Nucleus accumbens (tissue), 56 donors: ENCODE data around the gene ELMO3.

ENCODE experiments used
- DNase-seq, 56 donors: peaks; one replicate each; lab custom pipeline; 2025; lab: John Stamatoyannopoulos, UW

The ELMO3 gene

GRCh38 chr16:67250045-67250327 lies 51.1 kb downstream of the ELMO3 start:
- DNase-seq = no peak

- peak in 9 of 56 donors; percentile 16 to 46 (median 35) for DNase-seq
Measured at GRCh38 chr16:67252609-67253497, 53.9 kb downstream of the ELMO3 start.
